Thyroid gland (tissue), 4 donors: ENCODE results near the gene B9D1.

Experiments
- POLR2A ChIP-seq, 2 donors: fragments of 450-650 bp; IDR thresholded peaks; one replicate each; pipeline ENCODE4 v1.6.1; 2017; ENCODE audit warnings: antibody characterized with exemption in 2 of 2, mild to moderate bottlenecking in 2 of 2, moderate library complexity in 1 of 2
- TF ChIP-seq, protein P1 (sequence below), 6 experiments: fragments of 200-600 bp in 3 of 6; fragments of 450-650 bp in 3 of 6; sonication (generic) in 3 of 6; IDR thresholded peaks; one replicate each; pipeline ENCODE4 v1.5.1; 2016 to 2019; ENCODE audit warnings: antibody characterized with exemption in 6 of 6, mild to moderate bottlenecking in 2 of 6, inconsistent platforms in 1 of 6, moderate library complexity in 1 of 6

DNA sequence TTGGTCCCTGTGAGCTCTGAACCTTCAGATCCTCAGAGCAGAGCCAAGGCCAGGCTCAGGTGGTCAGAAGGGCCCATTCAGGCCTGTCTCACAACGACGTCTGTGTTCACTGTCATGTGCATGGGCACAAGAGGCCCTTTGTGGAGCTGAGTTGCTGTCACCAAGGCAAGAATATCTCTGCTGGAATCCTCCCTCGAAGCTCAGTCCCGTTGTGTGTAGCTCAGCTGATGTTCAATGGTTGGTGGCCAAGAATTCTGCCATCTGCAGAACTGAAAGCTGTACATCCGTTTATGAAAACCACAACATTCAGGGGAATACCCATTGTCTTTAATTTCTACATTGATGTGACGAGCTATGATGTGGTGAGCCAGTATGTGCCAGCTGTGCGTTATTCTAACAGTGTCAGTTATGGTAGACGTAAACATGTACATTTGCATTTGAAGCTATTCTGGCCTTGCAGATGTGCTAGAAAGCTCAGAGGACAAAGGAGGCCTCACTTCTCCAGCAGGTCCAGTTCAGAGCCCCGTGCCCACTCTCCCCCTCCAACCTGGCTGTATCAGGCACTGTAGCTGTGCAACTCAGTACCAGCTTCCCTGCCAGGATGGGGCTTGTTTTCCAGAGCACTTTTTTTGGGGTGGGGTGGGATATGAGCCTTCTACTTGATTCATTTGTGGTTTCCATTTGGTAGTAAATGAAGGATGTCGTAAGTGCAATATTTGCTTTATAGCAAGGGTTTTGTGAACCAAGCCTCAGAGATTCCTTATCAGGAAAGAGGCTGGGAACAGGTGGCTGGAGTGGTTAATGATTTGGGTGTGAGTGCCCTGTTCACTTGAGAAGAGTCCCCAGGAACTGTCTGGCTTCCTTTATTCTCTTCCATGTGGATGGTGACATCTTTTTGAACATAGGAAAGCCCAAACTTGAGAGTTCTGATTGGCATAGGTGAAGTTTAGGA lies 56.1 kb downstream of the B9D1 start:
- TF ChIP-seq, protein P1, sequence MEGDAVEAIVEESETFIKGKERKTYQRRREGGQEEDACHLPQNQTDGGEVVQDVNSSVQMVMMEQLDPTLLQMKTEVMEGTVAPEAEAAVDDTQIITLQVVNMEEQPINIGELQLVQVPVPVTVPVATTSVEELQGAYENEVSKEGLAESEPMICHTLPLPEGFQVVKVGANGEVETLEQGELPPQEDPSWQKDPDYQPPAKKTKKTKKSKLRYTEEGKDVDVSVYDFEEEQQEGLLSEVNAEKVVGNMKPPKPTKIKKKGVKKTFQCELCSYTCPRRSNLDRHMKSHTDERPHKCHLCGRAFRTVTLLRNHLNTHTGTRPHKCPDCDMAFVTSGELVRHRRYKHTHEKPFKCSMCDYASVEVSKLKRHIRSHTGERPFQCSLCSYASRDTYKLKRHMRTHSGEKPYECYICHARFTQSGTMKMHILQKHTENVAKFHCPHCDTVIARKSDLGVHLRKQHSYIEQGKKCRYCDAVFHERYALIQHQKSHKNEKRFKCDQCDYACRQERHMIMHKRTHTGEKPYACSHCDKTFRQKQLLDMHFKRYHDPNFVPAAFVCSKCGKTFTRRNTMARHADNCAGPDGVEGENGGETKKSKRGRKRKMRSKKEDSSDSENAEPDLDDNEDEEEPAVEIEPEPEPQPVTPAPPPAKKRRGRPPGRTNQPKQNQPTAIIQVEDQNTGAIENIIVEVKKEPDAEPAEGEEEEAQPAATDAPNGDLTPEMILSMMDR (IDR thresholded peaks at IDR 0.05): no peak
- no peak for TF ChIP-seq POLR2A (IDR thresholded peaks at IDR 0.05)
